Left forelimb (tissue), 1 donor: ENCODE results near the gene ZC3H10.
"Not testable (repeated sequence)": the region's sequence is repeated elsewhere in the genome, so short reads cannot be mapped to it uniquely, and the experiment has no call there.

Experiments
- DNase-seq: peaks from one replicate; pipeline ENCODE4 v3.0.0-alpha.2; 2018; ENCODE audit warnings: low spot score

Gene ZC3H10

GRCh38 chr12:56117778-56118687 lies at the start of gene ZC3H10:
Gene ZC3H10 (plus strand): TSS chr12:56118266. CDS start chr12:56120563, 2,297 bp downstream.
- peak; percentile 95 for DNase-seq

GRCh38 chr12:56071648-56072047 lies 46.4 kb upstream of the ZC3H10 start:
- no peak for DNase-seq

GRCh38 chr12:56074396-56074795 lies 43.7 kb upstream of the ZC3H10 start:
- no peak for DNase-seq

GRCh38 chr12:56077966-56078365 lies 40.1 kb upstream of the ZC3H10 start:
- not testable (repeated sequence) for DNase-seq

- no peak for DNase-seq
Measured at GRCh38 chr12:56078427-56078826, 39.6 kb upstream of the ZC3H10 start.

- peak; percentile 86 for DNase-seq
Measured at GRCh38 chr12:56078931-56079722, 38.9 kb upstream of the ZC3H10 start.

GRCh38 chr12:56079723-56080555 lies 38.1 kb upstream of the ZC3H10 start, which contains the start of gene ERBB3:
Gene ERBB3 (plus strand): TSS chr12:56080165. CDS start chr12:56080301, 136 bp downstream.
- DNase-seq = peak; percentile 82

- no peak for DNase-seq
Measured at GRCh38 chr12:56080556-56081138, 37.4 kb upstream of the ZC3H10 start.

GRCh38 chr12:56081393-56082347 lies 36.4 kb upstream of the ZC3H10 start:
- DNase-seq = no peak

- DNase-seq = no peak
Measured at GRCh38 chr12:56082382-56082781, 35.7 kb upstream of the ZC3H10 start.

- no peak for DNase-seq
Measured at GRCh38 chr12:56082967-56083366, 35.1 kb upstream of the ZC3H10 start.

- no peak for DNase-seq
Measured at GRCh38 chr12:56084958-56085543, 33.0 kb upstream of the ZC3H10 start.

GRCh38 chr12:56086096-56086495 lies 32.0 kb upstream of the ZC3H10 start:
- no peak for DNase-seq

- no peak for DNase-seq
Measured at GRCh38 chr12:56086608-56087007, 31.5 kb upstream of the ZC3H10 start.

- DNase-seq = no peak
Measured at GRCh38 chr12:56087220-56087619, 30.8 kb upstream of the ZC3H10 start.

GRCh38 chr12:56097738-56098137 lies 20.3 kb upstream of the ZC3H10 start:
- no peak for DNase-seq

- DNase-seq = no peak
Measured at GRCh38 chr12:56098592-56098991, 19.5 kb upstream of the ZC3H10 start.

GRCh38 chr12:56099787-56100186 lies 18.3 kb upstream of the ZC3H10 start:
- no peak for DNase-seq

GRCh38 chr12:56101045-56101444 lies 17.0 kb upstream of the ZC3H10 start:
- DNase-seq = no peak

GRCh38 chr12:56102683-56103065 lies 15.4 kb upstream of the ZC3H10 start:
- no peak for DNase-seq
